IMR-90 (cell line): ENCODE measurements around the gene ANO4.

Experiments used
- CTCF ChIP-seq: conservative IDR thresholded peaks from 2 replicates; pipeline ENCODE4 v1.5.1; 2012; ENCODE audit warnings: mild to moderate bottlenecking, low read depth, low read length, improper control_type of control experiment
- RAD21 ChIP-seq: IDR thresholded peaks from 2 replicates; pipeline ENCODE4 v1.6.1; 2012; ENCODE audit warnings: low read length, improper control_type of control experiment

- TF ChIP-seq RAD21 (no peak), CTCF (no peak)
Measured at GRCh38 chr12:100897240-100897639, 102.7 kb downstream of the ANO4 start.
